ENCODE data around the gene XCL1.
"Not testable (repeated sequence)": the region's sequence is repeated elsewhere in the genome, so short reads cannot be mapped to it uniquely, and the experiment has no call there.

Gene XCL1

GRCh38 chr1:168576245-168576688 lies at the start of gene XCL1:
Gene XCL1, plus strand, starts transcription at chr1:168576605. Its CDS starts 33 bp downstream, at chr1:168576638.
- DNase-seq (ENCODE audit: low read depth): not testable (repeated sequence)

GRCh38 chr1:168529518-168529917 lies 46.9 kb upstream of the XCL1 start:
- DNase-seq (ENCODE audit: low read depth): no peak

- DNase-seq (ENCODE audit: low read depth): no peak
These were observed 44.6 kb upstream of the XCL1 start for GRCh38 chr1:168531615-168532345.

- DNase-seq (ENCODE audit: low read depth): no peak
These were observed 40.9 kb upstream of the XCL1 start for GRCh38 chr1:168535536-168535935.

- not testable (repeated sequence) for DNase-seq (ENCODE audit: low read depth)
These were observed 35.6 kb upstream of the XCL1 start for GRCh38 chr1:168540798-168541197.

- not testable (repeated sequence) for DNase-seq (ENCODE audit: low read depth)
These were observed 33.4 kb upstream of the XCL1 start for GRCh38 chr1:168542978-168543377.

- not testable (repeated sequence) for DNase-seq (ENCODE audit: low read depth)
These were observed 32.4 kb upstream of the XCL1 start, which contains the start of gene XCL2 for GRCh38 chr1:168543840-168544498. Gene XCL2, minus strand, starts transcription at chr1:168543997. Its CDS starts 33 bp downstream, at chr1:168543964.

- DNase-seq (ENCODE audit: low read depth): peak; percentile 52
These were observed 30.5 kb upstream of the XCL1 start for GRCh38 chr1:168545678-168546552.

GRCh38 chr1:168546553-168546895 lies 29.9 kb upstream of the XCL1 start:
- not testable (repeated sequence) for DNase-seq (ENCODE audit: low read depth)

GRCh38 chr1:168550971-168551370 lies 25.4 kb upstream of the XCL1 start:
- no peak for DNase-seq (ENCODE audit: low read depth)

GRCh38 chr1:168551688-168552087 lies 24.7 kb upstream of the XCL1 start:
- DNase-seq (ENCODE audit: low read depth): no peak

GRCh38 chr1:168552961-168553360 lies 23.4 kb upstream of the XCL1 start:
- no peak for DNase-seq (ENCODE audit: low read depth)

GRCh38 chr1:168553680-168554553 lies 22.5 kb upstream of the XCL1 start:
- DNase-seq (ENCODE audit: low read depth): no peak

- no peak for DNase-seq (ENCODE audit: low read depth)
These were observed 21.6 kb upstream of the XCL1 start for GRCh38 chr1:168554603-168555483.

- DNase-seq (ENCODE audit: low read depth): no peak
These were observed 20.8 kb upstream of the XCL1 start for GRCh38 chr1:168555508-168556046.

GRCh38 chr1:168556647-168557046 lies 19.8 kb upstream of the XCL1 start:
- no peak for DNase-seq (ENCODE audit: low read depth)

GRCh38 chr1:168560370-168560769 lies 16.0 kb upstream of the XCL1 start:
- no peak for DNase-seq (ENCODE audit: low read depth)

- no peak for DNase-seq (ENCODE audit: low read depth)
These were observed 14.4 kb upstream of the XCL1 start for GRCh38 chr1:168561989-168562388.

GRCh38 chr1:168565825-168566224 lies 10.6 kb upstream of the XCL1 start:
- no peak for DNase-seq (ENCODE audit: low read depth)

GRCh38 chr1:168567007-168567406 lies 9.4 kb upstream of the XCL1 start:
- DNase-seq (ENCODE audit: low read depth): no peak

All from EH (cell line).